ENCODE measurements around the gene DPP6.

DPP6 gene

GRCh38 chr7:154566877-154567276 is 514.7 kb downstream of the DPP6 start:
- no peak for DNase-seq

- no peak for DNase-seq
Measured at GRCh38 chr7:154568346-154568745, 516.1 kb downstream of the DPP6 start.

GRCh38 chr7:154569916-154570315 is 517.7 kb downstream of the DPP6 start:
- DNase-seq: no peak

- DNase-seq: no peak
Measured at GRCh38 chr7:154571772-154572171, 519.6 kb downstream of the DPP6 start.

- no peak for DNase-seq
Measured at GRCh38 chr7:154574235-154574634, 522.0 kb downstream of the DPP6 start.

GRCh38 chr7:154575497-154575896 is 523.3 kb downstream of the DPP6 start:
- no peak for DNase-seq

DNA sequence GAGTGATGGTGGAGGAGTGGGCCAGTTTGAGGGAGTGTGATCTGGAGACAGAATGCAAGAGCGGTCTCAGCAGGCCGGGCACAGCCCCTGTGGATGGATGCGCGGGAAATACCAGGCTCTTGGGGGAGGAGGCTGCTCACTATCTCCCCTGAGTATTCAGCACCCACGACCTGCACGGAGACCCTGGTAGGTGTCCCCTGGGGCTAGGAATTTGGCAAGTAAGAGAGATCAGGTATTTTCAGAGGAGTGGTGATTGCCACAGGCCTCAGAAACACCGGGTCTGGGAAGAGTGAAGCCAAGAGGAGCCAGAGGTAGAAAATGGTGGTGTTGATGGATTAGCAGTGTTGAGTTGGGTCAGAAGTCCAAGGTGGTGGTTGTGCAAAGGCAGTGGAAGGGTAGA is 524.4 kb downstream of the DPP6 start:
- DNase-seq: no peak

- no peak for DNase-seq
Measured at GRCh38 chr7:154577141-154577873, 525.1 kb downstream of the DPP6 start.

DNA sequence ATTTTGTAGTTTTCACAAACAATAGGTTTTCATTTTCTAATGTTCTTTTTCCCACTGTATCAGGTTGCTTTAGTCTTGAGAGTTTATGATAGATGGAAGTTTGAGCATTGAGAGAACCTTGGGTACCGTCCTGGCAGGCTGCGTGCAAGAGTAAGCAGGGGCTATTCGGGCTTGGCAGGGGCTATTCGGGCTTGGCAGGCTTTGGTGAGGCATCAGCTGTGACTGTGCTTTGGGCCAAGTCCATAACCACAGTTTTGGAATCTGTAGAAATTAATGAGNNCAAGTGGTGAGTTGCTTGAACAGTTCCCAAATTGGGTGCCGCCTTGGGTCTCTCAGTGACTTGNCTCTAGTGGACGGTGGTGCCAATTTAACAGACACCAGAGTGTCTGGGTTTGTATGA is 526.1 kb downstream of the DPP6 start:
- DNase-seq: no peak

DNA sequence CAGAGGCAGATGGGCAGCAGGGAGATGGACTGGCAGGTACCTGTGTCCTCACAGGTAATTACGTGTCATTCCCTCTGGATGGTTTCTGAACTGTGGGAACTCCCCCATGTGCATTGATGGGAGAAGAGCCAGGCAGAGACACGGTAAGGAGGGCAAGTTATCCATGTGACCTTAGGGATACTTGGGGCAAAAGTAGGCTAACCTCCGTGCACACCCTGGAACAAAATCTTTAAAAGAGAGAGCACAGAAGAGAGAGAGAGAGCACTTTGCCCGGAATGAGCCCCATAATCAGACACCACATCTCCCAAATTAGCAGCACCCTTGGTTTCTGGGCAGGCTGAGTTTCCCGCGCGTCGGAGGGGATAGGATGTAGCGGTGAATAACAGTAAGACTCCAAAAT is 527.5 kb downstream of the DPP6 start:
- no peak for DNase-seq

DNA sequence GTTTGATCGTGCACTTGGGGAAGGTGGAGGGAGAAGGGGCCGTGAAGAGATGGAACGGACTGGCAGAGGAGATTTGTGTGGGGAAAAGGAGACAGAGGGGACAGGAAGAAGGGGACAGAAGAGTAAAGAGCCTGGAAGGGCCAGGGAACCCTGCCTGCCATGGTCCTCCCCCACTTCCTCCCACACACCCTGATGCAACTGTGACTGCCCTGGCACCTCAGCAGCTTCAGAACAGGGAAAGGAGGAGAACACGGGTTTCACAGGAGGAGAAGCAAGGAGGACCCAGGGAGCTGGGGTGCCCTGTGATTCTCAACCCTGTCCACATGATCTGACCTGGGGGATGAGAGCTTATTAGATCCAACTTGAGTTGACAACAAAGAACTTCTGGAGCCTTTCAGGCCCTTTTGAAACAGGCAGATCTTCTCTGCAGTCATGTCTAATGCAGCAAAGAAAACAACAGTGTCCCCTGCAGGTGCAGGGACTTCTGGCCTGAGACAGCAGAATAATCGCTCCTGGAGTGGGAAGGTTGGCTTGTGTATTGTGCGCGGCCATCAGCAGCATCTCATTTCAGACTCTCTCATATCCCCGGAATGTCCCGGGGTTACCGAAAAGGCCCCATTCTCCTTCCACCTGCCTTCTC is 529.2 kb downstream of the DPP6 start:
- DNase-seq: no peak

GRCh38 chr7:154583454-154583853 is 531.3 kb downstream of the DPP6 start:
- no peak for DNase-seq

GRCh38 chr7:154584352-154585252 is 532.4 kb downstream of the DPP6 start:
- no peak for DNase-seq

DNA sequence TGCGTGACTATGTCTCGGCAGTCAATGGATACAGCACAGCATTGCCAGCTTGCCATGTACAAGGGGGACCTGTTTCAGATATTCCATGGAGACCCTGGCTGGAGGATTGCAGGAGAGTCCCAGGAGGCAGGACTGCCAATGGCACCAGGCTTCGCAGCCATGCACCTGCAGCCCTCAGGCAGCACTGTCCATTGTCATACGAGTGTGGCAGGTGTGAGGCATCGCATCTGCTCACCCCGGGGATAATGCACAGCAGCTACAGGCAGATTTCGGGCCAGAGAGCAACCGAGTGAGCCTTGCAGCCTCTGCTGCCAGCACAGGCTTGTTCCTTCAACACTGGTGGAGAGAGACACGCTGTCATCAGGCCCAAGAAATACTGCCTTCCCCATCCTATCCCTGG is 535.6 kb downstream of the DPP6 start:
- DNase-seq: no peak

DNA sequence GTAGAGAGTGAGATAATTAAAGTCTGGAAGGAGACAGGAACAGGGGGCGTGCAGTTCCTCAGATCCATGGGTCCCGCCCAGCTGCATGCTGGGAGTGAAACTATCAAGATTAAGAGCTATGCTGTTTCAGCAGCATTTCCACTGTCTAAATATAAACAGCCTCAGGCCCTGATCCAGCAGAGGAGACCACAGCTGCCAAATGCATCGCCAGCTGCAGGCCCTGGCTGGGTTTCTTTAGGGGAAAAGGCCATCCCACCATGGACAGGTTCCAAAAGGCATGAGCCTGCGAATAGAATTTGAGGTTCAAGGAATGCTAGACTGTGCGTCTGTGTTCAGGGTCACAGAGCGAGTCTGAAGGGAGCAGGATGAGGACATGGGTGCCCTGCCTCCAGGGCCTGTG is 539.3 kb downstream of the DPP6 start:
- DNase-seq: no peak

GRCh38 chr7:154592388-154592787 is 540.2 kb downstream of the DPP6 start:
- DNase-seq: no peak

DNA sequence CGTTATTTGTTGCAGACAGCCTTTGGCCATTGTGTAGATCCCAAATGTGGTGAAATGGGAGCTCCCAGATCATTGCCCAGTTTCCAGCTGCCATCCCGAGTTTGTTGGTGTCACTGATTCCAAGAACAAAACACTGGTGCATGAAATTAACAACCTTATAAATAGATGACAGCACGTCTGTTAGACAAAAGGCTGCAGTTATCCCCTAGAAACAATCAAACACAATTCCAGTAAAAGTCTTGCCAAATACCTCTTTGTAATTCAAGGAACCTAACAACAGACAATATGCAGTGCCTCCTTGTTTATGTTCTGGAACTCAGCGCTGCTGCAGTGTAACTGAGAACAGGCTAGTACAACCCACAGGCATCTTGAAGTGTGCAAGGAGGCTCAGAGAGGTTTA is 546.2 kb downstream of the DPP6 start:
- no peak for DNase-seq

- DNase-seq: no peak
Measured at GRCh38 chr7:154598864-154599263, 546.7 kb downstream of the DPP6 start.

DNA sequence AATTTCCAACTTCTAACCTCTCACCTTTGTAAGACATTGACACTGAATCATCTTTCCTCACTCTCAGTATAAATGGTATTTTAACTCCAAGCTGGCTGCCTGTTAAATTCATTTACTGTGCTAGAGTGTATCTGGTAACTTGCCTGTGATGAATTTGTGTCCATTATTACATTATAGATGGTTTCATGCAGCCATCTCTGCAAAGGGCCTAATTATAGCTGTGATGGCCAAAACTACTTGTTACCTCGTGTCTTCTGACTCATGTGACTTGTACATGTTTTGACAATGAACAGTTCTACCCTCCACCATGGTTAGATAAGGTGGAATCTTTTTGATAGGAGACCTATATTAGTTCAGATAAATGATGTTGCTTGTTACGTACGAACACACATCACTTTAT is 558.7 kb downstream of the DPP6 start:
- no peak for DNase-seq

DNA sequence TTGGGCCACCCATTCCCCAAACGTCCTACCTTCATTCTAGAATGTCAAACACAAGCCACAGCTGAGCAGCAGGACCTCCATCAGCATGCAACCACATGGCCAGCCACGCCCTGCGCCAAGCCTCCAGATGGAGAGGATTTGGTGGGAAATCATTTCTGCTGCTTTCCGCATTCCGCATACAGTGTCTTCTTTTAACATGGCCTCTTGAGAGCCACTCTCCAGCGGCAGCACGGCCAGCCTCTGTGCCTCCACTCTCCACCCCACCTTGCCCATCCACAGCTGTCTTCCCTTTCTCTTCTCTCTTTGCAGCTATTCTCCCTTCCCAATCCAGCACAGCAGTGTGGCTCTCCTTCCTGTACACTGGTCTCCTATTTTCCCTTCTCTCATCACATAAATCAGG is 561.6 kb downstream of the DPP6 start:
- no peak for DNase-seq

DNA sequence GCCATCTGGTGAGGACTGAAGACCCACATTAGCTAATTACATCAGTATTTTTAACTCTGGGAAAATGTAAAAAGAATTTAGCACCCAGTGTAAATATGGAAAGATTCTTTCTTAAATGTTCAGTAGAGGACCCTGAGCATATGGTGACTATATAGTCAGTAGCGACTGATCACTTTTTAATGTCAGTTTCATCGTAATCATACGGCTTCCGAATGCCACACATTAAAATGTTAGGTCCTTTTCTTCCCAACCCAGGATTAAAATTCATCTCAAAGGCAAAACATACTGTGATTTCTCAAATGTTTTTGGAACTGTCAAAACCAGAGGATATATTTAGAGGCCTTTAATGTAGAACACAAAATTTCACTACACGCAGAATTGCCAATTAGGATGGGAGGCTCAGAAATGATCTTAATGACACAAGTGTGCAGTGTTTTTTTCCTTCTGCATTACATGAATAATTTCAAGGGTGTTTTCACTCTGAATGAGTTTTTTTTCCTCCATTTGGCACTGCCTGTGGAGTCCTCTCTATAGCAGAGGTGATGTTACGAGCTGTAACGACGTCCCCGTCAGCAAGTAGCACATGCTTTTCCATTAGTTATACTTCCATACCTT is 568.0 kb downstream of the DPP6 start:
- DNase-seq: no peak

DNA sequence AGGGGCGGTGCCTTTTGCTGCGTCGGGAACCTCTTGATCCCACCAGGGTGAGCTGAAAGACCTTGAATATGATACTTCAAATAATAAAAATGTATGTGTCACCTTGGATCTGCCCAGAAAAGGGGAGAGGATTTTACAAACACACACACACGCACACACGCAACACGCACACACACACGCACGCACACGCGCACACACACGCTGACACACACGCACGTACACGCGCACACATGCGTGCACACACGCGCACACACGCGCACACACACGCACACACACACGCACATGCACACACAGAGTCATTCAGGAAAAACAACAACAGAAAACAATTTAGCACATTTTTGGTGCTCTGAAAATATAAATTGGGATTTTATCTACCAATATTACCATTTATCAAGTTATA is 571.2 kb downstream of the DPP6 start:
- no peak for DNase-seq

DNA sequence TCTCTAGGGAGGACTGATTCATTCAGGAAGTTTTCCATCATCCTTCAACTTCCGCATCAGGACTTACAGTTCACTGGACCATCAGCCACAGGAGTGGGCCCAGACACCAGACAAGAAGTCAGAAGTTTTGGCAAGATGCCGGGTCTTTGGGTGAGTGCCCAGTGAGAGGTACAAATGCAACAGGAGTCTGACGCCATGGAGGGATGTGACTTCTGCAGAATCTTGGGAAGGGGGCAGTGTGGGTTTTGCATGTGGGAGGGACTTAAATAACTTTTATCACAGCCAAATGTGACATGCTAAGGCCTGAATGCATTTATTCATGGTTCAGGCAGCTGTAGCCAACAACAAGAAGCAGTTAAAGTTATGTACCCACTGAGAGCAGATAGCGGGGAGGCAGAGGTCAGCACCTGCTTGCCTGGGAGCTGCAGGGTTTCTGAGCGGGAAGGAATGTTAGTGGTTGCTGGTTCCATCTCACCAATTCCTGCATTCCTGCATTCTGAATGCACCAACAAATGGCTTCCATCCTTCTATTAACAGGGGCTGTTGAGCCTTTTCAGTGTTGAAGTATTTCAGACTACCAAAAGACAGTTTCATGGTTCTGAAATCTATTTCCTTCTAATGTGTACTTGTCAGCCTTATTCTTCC is 575.6 kb downstream of the DPP6 start:
- no peak for DNase-seq

Measured in inflammatory macrophage treated with lipopolysaccharide for 4 hours (primary cell).